ENCODE results near the gene GRK5.
"Not testable (repeated sequence)": the region's sequence is repeated elsewhere in the genome, so short reads cannot be mapped to it uniquely, and the experiment has no call there.

Gene GRK5

GRCh38 chr10:119248184-119248583, 40.8 kb downstream of the GRK5 start:
- DNase-seq (ENCODE audit: low read depth in 4 of 4, low spot score in 1 of 4): no peak

GRCh38 chr10:119248681-119249080, 41.3 kb downstream of the GRK5 start:
- no peak for DNase-seq (ENCODE audit: low read depth in 4 of 4, low spot score in 1 of 4)

- no peak for DNase-seq (ENCODE audit: low read depth in 4 of 4, low spot score in 1 of 4)
Measured at GRCh38 chr10:119250641-119251314, 43.4 kb downstream of the GRK5 start.

GRCh38 chr10:119251315-119251708, 43.9 kb downstream of the GRK5 start:
- no peak for DNase-seq (ENCODE audit: low read depth in 4 of 4, low spot score in 1 of 4)

- DNase-seq (ENCODE audit: low read depth in 4 of 4, low spot score in 1 of 4): no peak
Measured at GRCh38 chr10:119252051-119252465, 44.7 kb downstream of the GRK5 start.

- no peak for DNase-seq (ENCODE audit: low read depth in 4 of 4, low spot score in 1 of 4)
Measured at GRCh38 chr10:119252470-119253151, 45.2 kb downstream of the GRK5 start.

- DNase-seq (ENCODE audit: low read depth in 4 of 4, low spot score in 1 of 4): peak in 2 of 4 experiments; percentile 34 to 56
Measured at GRCh38 chr10:119253433-119254174, 46.2 kb downstream of the GRK5 start.

- no peak for DNase-seq (ENCODE audit: low read depth in 4 of 4, low spot score in 1 of 4)
Measured at GRCh38 chr10:119254335-119254734, 47.0 kb downstream of the GRK5 start.

GRCh38 chr10:119256030-119256429, 48.7 kb downstream of the GRK5 start:
- DNase-seq (ENCODE audit: low read depth in 4 of 4, low spot score in 1 of 4): no peak

- no peak for DNase-seq (ENCODE audit: low read depth in 4 of 4, low spot score in 1 of 4)
Measured at GRCh38 chr10:119256897-119257296, 49.5 kb downstream of the GRK5 start.

GRCh38 chr10:119257899-119258419, 50.6 kb downstream of the GRK5 start:
- DNase-seq (ENCODE audit: low read depth in 4 of 4, low spot score in 1 of 4): no peak

GRCh38 chr10:119259345-119259744, 52.0 kb downstream of the GRK5 start:
- no peak for DNase-seq (ENCODE audit: low read depth in 4 of 4, low spot score in 1 of 4)

- DNase-seq (ENCODE audit: low read depth in 4 of 4, low spot score in 1 of 4): not testable (repeated sequence)
Measured at GRCh38 chr10:119261016-119261415, 53.6 kb downstream of the GRK5 start.

GRCh38 chr10:119263951-119264617, 56.7 kb downstream of the GRK5 start:
- DNase-seq (ENCODE audit: low read depth in 4 of 4, low spot score in 1 of 4): no peak

GRCh38 chr10:119265691-119266090, 58.3 kb downstream of the GRK5 start:
- no peak for DNase-seq (ENCODE audit: low read depth in 4 of 4, low spot score in 1 of 4)

GRCh38 chr10:119267384-119267783, 60.0 kb downstream of the GRK5 start:
- DNase-seq (ENCODE audit: low read depth in 4 of 4, low spot score in 1 of 4): no peak

GRCh38 chr10:119268428-119268827, 61.1 kb downstream of the GRK5 start:
- no peak for DNase-seq (ENCODE audit: low read depth in 4 of 4, low spot score in 1 of 4)

GRCh38 chr10:119268871-119269506, 61.6 kb downstream of the GRK5 start:
- DNase-seq (ENCODE audit: low read depth in 4 of 4, low spot score in 1 of 4): peak in 1 of 4 experiments; percentile 22

- no peak for DNase-seq (ENCODE audit: low read depth in 4 of 4, low spot score in 1 of 4)
Measured at GRCh38 chr10:119269737-119270136, 62.4 kb downstream of the GRK5 start.

GRCh38 chr10:119270762-119271366, 63.5 kb downstream of the GRK5 start:
- peak in 1 of 4 experiments; percentile 41 for DNase-seq (ENCODE audit: low read depth in 4 of 4, low spot score in 1 of 4)

Measured in stimulated activated CD4-positive, alpha-beta T cell treated with anti-CD3 and anti-CD28 coated beads, Interleukin-1b, Interleukin-23, amount 100 ng/mL, for 24 hours (primary cell).